SK-N-SH (cell line): Measurements from ENCODE around the gene FBXO30. TPM values are rescaled to one million over a fixed set of nuclear protein-coding genes. Genes with fewer than 3 reads are reported as not detected.

Source experiments
- CTCF ChIA-PET: fragments of 300-600, 350-600 bp; formaldehyde crosslinking; extraction: SDS; loops from one replicate; lab custom pipeline; 2021; lab: Yijun Ruan, JAX
- POLR2A ChIA-PET: fragments of 350-600 bp; sonication (Branson Sonifier 250); formaldehyde crosslinking; extraction: SDS; loops from one replicate; lab custom pipeline; 2020; ENCODE audit warnings: antibody characterized with exemption, inconsistent platforms; lab: Yijun Ruan, JAX
- DNase-seq: peaks from one replicate; pipeline ENCODE4 v3.0.0; 2012
- H2AFZ ChIP-seq: fragments of 200-600 bp; sonication (generic); 2 replicates; pipeline ENCODE4 v1.8.1; 2016; ENCODE audit warnings: antibody characterized with exemption, mild to moderate bottlenecking, low read depth
- H3F3A ChIP-seq: fragments of 200-600 bp; sonication (generic); replicated peaks from 2 replicates; pipeline ENCODE3; 2016; ENCODE audit warnings: antibody characterized with exemption, mild to moderate bottlenecking; ENCODE audit not compliant: insufficient read depth
- H3K27ac ChIP-seq, 2 experiments: fragments of 200-500 bp in 1 of 2; fragments of 200-600 bp in 1 of 2; sonication (Bioruptor generic) in 1 of 2; sonication (generic), shearing (Covaris generic) in 1 of 2; 2 replicates each; pipeline versions ENCODE4 v1.5.1 to v1.6.1; 2014 to 2016; ENCODE audit warnings: low read depth in 2 of 2, inconsistent platforms in 1 of 2, low read length in 1 of 2, mild to moderate bottlenecking in 1 of 2, mixed read lengths in 1 of 2
- H3K27me3 ChIP-seq: fragments of 200-600 bp; sonication (generic), shearing (Covaris generic); 2 replicates; pipeline ENCODE4 v1.6.1; 2016; ENCODE audit warnings: mixed run types; ENCODE audit not compliant: insufficient read depth
- H3K36me3 ChIP-seq, 2 experiments: fragments of 200-500 bp in 1 of 2; fragments of 200-600 bp in 1 of 2; sonication (Bioruptor generic) in 1 of 2; sonication (generic) in 1 of 2; replicated peaks in 1 of 2; 2 replicates each; pipeline versions ENCODE3 to v1.5.1; 2014 to 2016; ENCODE audit warnings: low read length in 1 of 2, mild to moderate bottlenecking in 1 of 2; ENCODE audit not compliant: insufficient read depth in 2 of 2, control insufficient read depth in 1 of 2
- H3K4me1 ChIP-seq, 2 experiments: fragments of 200-500 bp in 1 of 2; fragments of 200-600 bp in 1 of 2; sonication (Bioruptor generic) in 1 of 2; sonication (generic), shearing (Covaris generic) in 1 of 2; 2 replicates each; pipeline versions ENCODE4 v1.5.1 to v1.6.1; 2014 to 2016; ENCODE audit warnings: low read depth in 1 of 2, low read length in 1 of 2, mixed run types in 1 of 2; ENCODE audit not compliant: insufficient read depth in 2 of 2, control insufficient read depth in 1 of 2
- H3K4me2 ChIP-seq: fragments of 200-600 bp; sonication (generic), shearing (Covaris generic); 2 replicates; pipeline ENCODE4 v1.6.1; 2017; ENCODE audit warnings: mixed run types
- H3K4me3 ChIP-seq, 2 experiments: fragments of 200-500 bp in 1 of 2; fragments of 200-600 bp in 1 of 2; sonication (Bioruptor generic) in 1 of 2; sonication (generic), shearing (Covaris generic) in 1 of 2; 2 replicates each; pipeline versions ENCODE4 v1.5.1 to v1.8.1; 2014 to 2016; ENCODE audit warnings: low read depth in 2 of 2, inconsistent platforms in 1 of 2, low read length in 1 of 2, mild to moderate bottlenecking in 1 of 2, mixed read lengths in 1 of 2, moderate library complexity in 1 of 2
- H3K79me2 ChIP-seq: fragments of 200-600 bp; sonication (generic); 2 replicates; pipeline ENCODE4 v1.8.1; 2017; ENCODE audit warnings: mild to moderate bottlenecking; ENCODE audit not compliant: insufficient read depth
- H3K9ac ChIP-seq: fragments of 200-600 bp; sonication (generic); 2 replicates; pipeline ENCODE4 v1.6.1; 2017; ENCODE audit warnings: mixed run types
- H3K9me2 ChIP-seq: fragments of 200-600 bp; sonication (generic); 2 replicates; pipeline ENCODE4 v1.6.1; 2017; ENCODE audit warnings: mixed run types
- H3K9me3 ChIP-seq: fragments of 200-600 bp; sonication (generic); 2 replicates; pipeline ENCODE4 v1.6.1; 2017; ENCODE audit warnings: mixed run types, mild to moderate bottlenecking, moderate library complexity
- H4K20me1 ChIP-seq: fragments of 200-600 bp; sonication (generic); 2 replicates; pipeline ENCODE4 v1.6.1; 2017; ENCODE audit warnings: mild to moderate bottlenecking, mixed run types; ENCODE audit not compliant: insufficient read depth
- ELF1 ChIP-seq: IDR thresholded peaks from 2 replicates; pipeline ENCODE4 v1.4.0; 2012
- EP300 ChIP-seq, 2 experiments: IDR thresholded peaks; 2 replicates each; pipeline versions ENCODE4 v1.4.0 to v1.6.1; 2012; ENCODE audit warnings: borderline replicate concordance in 1 of 2, low read depth in 1 of 2, low read length in 1 of 2
- EZH2phosphoT487 ChIP-seq: fragments of 200-600 bp; sonication (generic); IDR thresholded peaks from 2 replicates; pipeline ENCODE4 v1.6.1; 2017; ENCODE audit warnings: low read depth, mixed run types, mild to moderate bottlenecking, antibody characterized with exemption, moderate library complexity, borderline replicate concordance
- FOSL2 ChIP-seq: IDR thresholded peaks from 2 replicates; pipeline ENCODE4 v1.4.0; 2012; ENCODE audit warnings: low read depth, mild to moderate bottlenecking, moderate library complexity, borderline replicate concordance
- MAX ChIP-seq: IDR thresholded peaks from 2 replicates; pipeline ENCODE4 v1.4.0; 2012; ENCODE audit warnings: low read depth
- MEF2A ChIP-seq: IDR thresholded peaks from 2 replicates; pipeline ENCODE4 v1.4.0; 2012; ENCODE audit warnings: low read depth, borderline replicate concordance
- MXI1 ChIP-seq: IDR thresholded peaks from 2 replicates; pipeline ENCODE4 v1.6.1; 2012; ENCODE audit warnings: mild to moderate bottlenecking, low read depth, low read length, improper control_type of control experiment
- PBX3 ChIP-seq: IDR thresholded peaks from 2 replicates; pipeline ENCODE4; 2012
- POLR2AphosphoS5 ChIP-seq: IDR thresholded peaks from 2 replicates; pipeline ENCODE4 v1.6.1; 2012; ENCODE audit warnings: low read depth, low read length
- RCOR1 ChIP-seq: fragments of 150-350 bp; IDR thresholded peaks from 2 replicates; pipeline ENCODE4 v1.6.1; 2017; ENCODE audit warnings: antibody characterized with exemption, low read length
- RFX5 ChIP-seq: IDR thresholded peaks from 2 replicates; pipeline ENCODE4 v1.6.1; 2012; ENCODE audit warnings: mild to moderate bottlenecking, improper control_type of control experiment, low read length
- RXRA ChIP-seq: IDR thresholded peaks from 2 replicates; pipeline ENCODE4 v1.4.0; 2012; ENCODE audit warnings: low read depth, mild to moderate bottlenecking, borderline replicate concordance
- SIN3A ChIP-seq: IDR thresholded peaks from 2 replicates; pipeline ENCODE4 v1.6.1; 2012; ENCODE audit warnings: low read depth, mild to moderate bottlenecking, low read length, moderate library complexity, borderline replicate concordance
- SMC3 ChIP-seq: IDR thresholded peaks from 2 replicates; pipeline ENCODE4 v1.6.1; 2012; ENCODE audit warnings: low read depth, low read length, improper control_type of control experiment
- TEAD4 ChIP-seq: IDR thresholded peaks from 2 replicates; pipeline ENCODE4 v1.4.0; 2012; ENCODE audit warnings: mild to moderate bottlenecking, borderline replicate concordance; ENCODE audit not compliant: insufficient read depth
- YY1 ChIP-seq: IDR thresholded peaks from 2 replicates; pipeline ENCODE4 v1.4.0; 2012; ENCODE audit warnings: low read depth, mild to moderate bottlenecking
- ZBTB33 ChIP-seq: IDR thresholded peaks from 2 replicates; pipeline ENCODE4 v1.4.0; 2012; ENCODE audit warnings: low read depth, borderline replicate concordance
- WGBS: methylation state at CpG from one replicate; pipeline ENCODE4 v1.1.6; 2017; ENCODE audit warnings: low lambda C conversion rate; 5-methylcytosine and 5-hydroxymethylcytosine counted together
- polyA plus RNA-seq, 3 experiments: library from polyadenylated mRNA; depleted of rRNA; stranded (reverse); fragments of >200 nt; gene quantifications; 2 replicates each; pipeline ENCODE4 v1.2.3, GENCODE V29; 2012

FBXO30 gene
- polyA plus RNA-seq, 1 of the 3 experiments (the other 2 are of a cell fraction), result 1.7 TPM

GRCh38 chr6:145823328-145823944 lies 8.8 kb upstream of the FBXO30 start:
- CTCF ChIA-PET, result no interaction called here
- POLR2A ChIA-PET, result interaction anchor here (1.9 kb wide), 1 partner anchor 9 kb away, joined by 6 read pairs; the partner anchor contains the start of gene FBXO30
- 40% methylated on average over 1 of the region's 1 CpG for WGBS

More at GRCh38 chr6:145823328-145823944, 8.8 kb upstream of the FBXO30 start:
- Histone ChIP-seq H3K27ac (no peak overlapping the region), H2AFZ (no peak overlapping the region), H3K27me3 (no peaks in the 10 kb centered on the region), H3K4me3 (no peak overlapping the region), H3K4me2 (no peak overlapping the region), H3K79me2 (peaks cover 4% of the 10 kb centered on the region), H3K9me2 (no peaks in the 10 kb centered on the region), H3K4me1 (no peaks in the 10 kb centered on the region), H3F3A (no peaks in the 10 kb centered on the region), H3K9me3 (no peaks in the 10 kb centered on the region), H3K9ac (no peak overlapping the region), H4K20me1 (no peaks in the 10 kb centered on the region), H3K36me3 (no peaks in the 10 kb centered on the region)
- no peak for TF ChIP-seq PBX3
- no peak for TF ChIP-seq YY1
- TF ChIP-seq TEAD4, result no peak
- TF ChIP-seq MAX, result no peak
- TF ChIP-seq SIN3A, result no peak
- no peak for TF ChIP-seq SMC3
- no peak for TF ChIP-seq POLR2AphosphoS5
- no peak for TF ChIP-seq RFX5
- TF ChIP-seq FOSL2, result no peak
- no peak for TF ChIP-seq MEF2A
- TF ChIP-seq RCOR1, result no peak
- no peak for TF ChIP-seq ZBTB33
- no peak for TF ChIP-seq MXI1
- no peak for TF ChIP-seq ELF1
- TF ChIP-seq RXRA, result no peak
- TF ChIP-seq EZH2phosphoT487, result no peak
- no peak for TF ChIP-seq EP300 (IDR thresholded peaks at IDR 0.05; ENCODE audit: borderline replicate concordance in 1 of 2, low read depth in 1 of 2, low read length in 1 of 2)
- no peak for DNase-seq
